ENCODE measurements around the gene LEO1. TPM values are rescaled to one million over a fixed set of nuclear protein-coding genes. Genes with fewer than 3 reads are reported as not detected.

LEO1 gene
- total and polyA plus RNA-seq, 4 donors, result 11.3 to 23.3 (median 13.9) TPM

GRCh38 chr15:51982013-51982769 is 10.6 kb upstream of the LEO1 start:
- peak overlapping the region; percentile 74 to 93 for H3K9ac ChIP-seq (ENCODE audit: low read depth in 1 of 2, low read length in 2 of 2)
- no peaks in the 10 kb centered on the region for H3K9me3 ChIP-seq (ENCODE audit: control insufficient read depth in 4 of 4, low read length in 3 of 4)
- peak; percentile 78 to 84 for TF ChIP-seq RAD21 (IDR thresholded peaks at IDR 0.05)
- TF ChIP-seq RXRA (IDR thresholded peaks at IDR 0.05), result no peak
- no peak for TF ChIP-seq NR2F2 (IDR thresholded peaks at IDR 0.05)
- peak; percentile 46 for TF ChIP-seq CTCF (IDR thresholded peaks at IDR 0.05; ENCODE audit: low read depth, low read length, missing input control)
- no peak for TF ChIP-seq MAX (IDR thresholded peaks at IDR 0.05)
- no peak for TF ChIP-seq SP1 (IDR thresholded peaks at IDR 0.05)
- no peak for TF ChIP-seq EGR1 (IDR thresholded peaks at IDR 0.05; ENCODE audit: low read depth in 2 of 2)
- H3K27ac ChIP-seq (ENCODE audit: low read depth in 1 of 2, low read length in 2 of 2), result peak overlapping the region; percentile 67 to 79
- peaks cover 0 to 11% (median 10%) of the 10 kb centered on the region in 4 donors for H3K4me1 ChIP-seq (ENCODE audit: control insufficient read depth in 4 of 4, insufficient read depth in 4 of 4, low read length in 3 of 4)
- H3K36me3 ChIP-seq (ENCODE audit: control insufficient read depth in 4 of 4, insufficient read depth in 3 of 4, low read depth in 1 of 4, low read length in 3 of 4), result no peaks in the 10 kb centered on the region
- peak overlapping the region in 2 of 3 donors; percentile 2 to 33 for H3K4me3 ChIP-seq (ENCODE audit: low read depth in 1 of 3, low read length in 3 of 3)
- H3K27me3 ChIP-seq (ENCODE audit: control insufficient read depth in 4 of 4, insufficient read depth in 4 of 4, low read length in 3 of 4), result no peaks in the 10 kb centered on the region
- DNase-seq (ENCODE audit: low spot score), result no peak
- WGBS, result 12% methylated on average over 7 of the region's 7 CpGs

GRCh38 chr15:51973775-51974174 is 2.2 kb upstream of the LEO1 start:
- H3K9ac ChIP-seq (ENCODE audit: low read depth in 1 of 2, low read length in 2 of 2), result no peak overlapping the region
- H3K36me3 ChIP-seq (ENCODE audit: control insufficient read depth in 4 of 4, insufficient read depth in 3 of 4, low read depth in 1 of 4, low read length in 3 of 4), result no peaks in the 10 kb centered on the region
- no peak for TF ChIP-seq FOXA2 (IDR thresholded peaks at IDR 0.05)
- TF ChIP-seq NR2F2 (IDR thresholded peaks at IDR 0.05), result no peak
- no peak for TF ChIP-seq RAD21 (IDR thresholded peaks at IDR 0.05)
- no peak for TF ChIP-seq HNF4G (IDR thresholded peaks at IDR 0.05)
- TF ChIP-seq GABPA (IDR thresholded peaks at IDR 0.05 in 1 of 2, conservative IDR thresholded peaks at IDR 0.05 in 1 of 2), result no peak
- TF ChIP-seq JUND (IDR thresholded peaks at IDR 0.05), result no peak
- no peaks in the 10 kb centered on the region for H3K27me3 ChIP-seq (ENCODE audit: control insufficient read depth in 4 of 4, insufficient read depth in 4 of 4, low read length in 3 of 4)
- no peak overlapping the region for H3K27ac ChIP-seq (ENCODE audit: low read depth in 1 of 2, low read length in 2 of 2)
- no peak for DNase-seq (ENCODE audit: low spot score)
- WGBS, result 98% methylated on average over 4 of the region's 4 CpGs
- no peaks in the 10 kb centered on the region for H3K9me3 ChIP-seq (ENCODE audit: control insufficient read depth in 4 of 4, low read length in 3 of 4)
- peaks cover 7 to 20% (median 15%) of the 10 kb centered on the region in 4 donors for H3K4me1 ChIP-seq (ENCODE audit: control insufficient read depth in 4 of 4, insufficient read depth in 4 of 4, low read length in 3 of 4)
- H3K4me3 ChIP-seq (ENCODE audit: low read depth in 1 of 3, low read length in 3 of 3), result no peak overlapping the region

GRCh38 chr15:51973220-51973619 is 1.6 kb upstream of the LEO1 start:
- DNase-seq (ENCODE audit: low spot score), result no peak
- Histone ChIP-seq H3K4me3 (ENCODE audit: low read depth in 1 of 3, low read length in 3 of 3) (no peak overlapping the region), H3K36me3 (ENCODE audit: control insufficient read depth in 4 of 4, insufficient read depth in 3 of 4, low read depth in 1 of 4, low read length in 3 of 4) (no peaks in the 10 kb centered on the region), H3K27me3 (ENCODE audit: control insufficient read depth in 4 of 4, insufficient read depth in 4 of 4, low read length in 3 of 4) (no peaks in the 10 kb centered on the region), H3K4me1 (ENCODE audit: control insufficient read depth in 4 of 4, insufficient read depth in 4 of 4, low read length in 3 of 4) (peaks cover 7 to 20% (median 15%) of the 10 kb centered on the region in 4 donors), H3K9ac (ENCODE audit: low read depth in 1 of 2, low read length in 2 of 2) (no peak overlapping the region), H3K9me3 (ENCODE audit: control insufficient read depth in 4 of 4, low read length in 3 of 4) (no peaks in the 10 kb centered on the region), H3K27ac (ENCODE audit: low read depth in 1 of 2, low read length in 2 of 2) (no peak overlapping the region)
- 96% methylated on average over 5 of the region's 5 CpGs for WGBS
- no peak for TF ChIP-seq NR2F2 (IDR thresholded peaks at IDR 0.05)
- TF ChIP-seq JUND (IDR thresholded peaks at IDR 0.05), result no peak
- no peak for TF ChIP-seq CTCF (IDR thresholded peaks at IDR 0.05; ENCODE audit: low read depth, low read length, missing input control)
- no peak for TF ChIP-seq HNF4A (conservative IDR thresholded peaks at IDR 0.05)
- no peak for TF ChIP-seq SP1 (IDR thresholded peaks at IDR 0.05)
- no peak for TF ChIP-seq RXRA (IDR thresholded peaks at IDR 0.05)
- TF ChIP-seq FOXA2 (IDR thresholded peaks at IDR 0.05), result no peak
- TF ChIP-seq YY1 (IDR thresholded peaks at IDR 0.05), result no peak
- TF ChIP-seq ATF3 (IDR thresholded peaks at IDR 0.05), result no peak
- no peak for TF ChIP-seq TAF1 (conservative IDR thresholded peaks at IDR 0.05)
- no peak for TF ChIP-seq HNF4G (IDR thresholded peaks at IDR 0.05)
- no peak for TF ChIP-seq RAD21 (IDR thresholded peaks at IDR 0.05)
- no peak for TF ChIP-seq EGR1 (IDR thresholded peaks at IDR 0.05; ENCODE audit: low read depth in 2 of 2)
- TF ChIP-seq FOXA1 (IDR thresholded peaks at IDR 0.05), result no peak
- no peak for TF ChIP-seq MAX (IDR thresholded peaks at IDR 0.05)

Data from liver (tissue), 9 donors.